ENCODE measurements around the gene FOXI2.

DNA sequence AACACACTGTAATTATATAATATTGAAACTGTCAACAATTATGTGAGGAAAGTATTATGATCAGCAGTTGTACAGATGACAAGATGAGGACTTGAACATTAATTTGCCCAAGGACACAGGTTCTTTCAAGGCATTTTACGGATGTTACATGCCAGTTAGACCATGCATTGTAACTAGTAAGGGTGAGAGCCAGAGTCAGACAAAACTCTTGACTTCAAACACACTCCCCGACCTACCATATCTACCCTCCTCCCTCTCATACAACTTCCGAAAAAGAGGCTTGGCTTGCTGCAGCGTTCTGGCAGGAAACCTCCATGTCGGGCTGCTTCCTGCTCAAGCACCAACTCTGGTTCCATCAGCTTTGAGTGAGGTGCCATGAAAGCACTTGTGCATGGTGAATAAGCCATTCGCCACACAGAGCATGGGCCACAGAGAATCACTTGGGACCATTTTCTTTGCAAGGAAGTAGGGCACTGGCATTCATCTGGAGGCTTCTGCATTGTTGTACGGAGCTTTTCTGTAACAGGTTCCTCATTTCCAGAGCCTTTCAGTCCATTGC lies 53.2 kb downstream of the FOXI2 start:
- no peak for TF ChIP-seq EZH2 (IDR thresholded peaks at IDR 0.05; ENCODE audit: borderline replicate concordance, low read length)
- TF ChIP-seq, protein P1, sequence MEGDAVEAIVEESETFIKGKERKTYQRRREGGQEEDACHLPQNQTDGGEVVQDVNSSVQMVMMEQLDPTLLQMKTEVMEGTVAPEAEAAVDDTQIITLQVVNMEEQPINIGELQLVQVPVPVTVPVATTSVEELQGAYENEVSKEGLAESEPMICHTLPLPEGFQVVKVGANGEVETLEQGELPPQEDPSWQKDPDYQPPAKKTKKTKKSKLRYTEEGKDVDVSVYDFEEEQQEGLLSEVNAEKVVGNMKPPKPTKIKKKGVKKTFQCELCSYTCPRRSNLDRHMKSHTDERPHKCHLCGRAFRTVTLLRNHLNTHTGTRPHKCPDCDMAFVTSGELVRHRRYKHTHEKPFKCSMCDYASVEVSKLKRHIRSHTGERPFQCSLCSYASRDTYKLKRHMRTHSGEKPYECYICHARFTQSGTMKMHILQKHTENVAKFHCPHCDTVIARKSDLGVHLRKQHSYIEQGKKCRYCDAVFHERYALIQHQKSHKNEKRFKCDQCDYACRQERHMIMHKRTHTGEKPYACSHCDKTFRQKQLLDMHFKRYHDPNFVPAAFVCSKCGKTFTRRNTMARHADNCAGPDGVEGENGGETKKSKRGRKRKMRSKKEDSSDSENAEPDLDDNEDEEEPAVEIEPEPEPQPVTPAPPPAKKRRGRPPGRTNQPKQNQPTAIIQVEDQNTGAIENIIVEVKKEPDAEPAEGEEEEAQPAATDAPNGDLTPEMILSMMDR (IDR thresholded peaks at IDR 0.05; ENCODE audit: low read length): no peak

Measured in OCI-LY1 (cell line).